Cardiac fibroblast (primary cell): ENCODE data around the gene ACADSB.
A peak's percentile ranks its signal among the peaks of the same experiment; 100 is the strongest.

Experiments
- DNase-seq, 2 donors: peaks; one replicate each; pipeline versions ENCODE4 v3.0.0 to v3.0.0-alpha.2; 2010; ENCODE audit warnings: low read depth in 2 of 2
- H3K4me3 ChIP-seq, 2 donors: replicated peaks in 1 of 2; 1 replicate in 1 of 2; 2 replicates in 1 of 2; pipeline ENCODE4 v1.5.1; 2011; ENCODE audit warnings: low read depth in 2 of 2, low read length in 2 of 2, mild to moderate bottlenecking in 2 of 2, moderate library complexity in 1 of 2
- CTCF ChIP-seq: IDR thresholded peaks from one replicate; pipeline ENCODE4 v1.5.1; 2011; ENCODE audit warnings: low read depth, mild to moderate bottlenecking, low read length, inconsistent platforms

ACADSB gene

DNA sequence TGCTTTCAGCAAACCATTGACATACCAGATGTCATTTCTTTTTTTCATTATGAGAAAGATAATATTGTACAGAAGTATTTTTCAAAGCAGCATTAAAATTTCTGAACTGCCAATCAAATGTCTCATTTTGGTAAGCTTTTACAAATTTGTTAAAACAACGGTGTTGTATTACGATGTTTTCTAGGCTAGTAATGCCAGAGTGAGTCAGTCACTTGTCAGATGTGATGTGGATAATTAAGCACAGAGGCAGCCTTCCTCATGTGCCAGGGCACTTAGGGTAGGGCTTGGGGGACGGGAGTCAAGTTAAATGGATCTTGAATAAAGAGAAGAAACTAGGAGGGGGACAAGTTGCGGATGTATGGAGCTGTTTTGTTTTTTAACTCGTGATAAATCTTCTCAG lies 18.5 kb upstream of the ACADSB start:
- H3K4me3 ChIP-seq, result no peak overlapping the region
- peak in 1 of 2 donors; percentile 8 for DNase-seq
- no peak for TF ChIP-seq CTCF

GRCh38 chr10:122992031-122992585 lies 16.7 kb upstream of the ACADSB start:
- DNase-seq, result no peak
- H3K4me3 ChIP-seq, result no peak overlapping the region
- TF ChIP-seq CTCF, result no peak

GRCh38 chr10:122993797-122994336 lies 14.9 kb upstream of the ACADSB start:
- no peak overlapping the region for H3K4me3 ChIP-seq
- TF ChIP-seq CTCF, result no peak
- no peak for DNase-seq

GRCh38 chr10:122995936-122996335 lies 12.9 kb upstream of the ACADSB start:
- no peak for DNase-seq
- no peak overlapping the region for H3K4me3 ChIP-seq
- no peak for TF ChIP-seq CTCF

GRCh38 chr10:122997864-122998263 lies 10.9 kb upstream of the ACADSB start:
- no peak for TF ChIP-seq CTCF
- DNase-seq, result no peak

GRCh38 chr10:122998360-122998917 lies 10.4 kb upstream of the ACADSB start:
- no peak for DNase-seq
- H3K4me3 ChIP-seq, result no peak overlapping the region
- TF ChIP-seq CTCF, result no peak

More at GRCh38 chr10:122997864-122998263, 10.9 kb upstream of the ACADSB start:
- no peak overlapping the region for H3K4me3 ChIP-seq
